Activated effector memory CD4-positive, alpha-beta T cell treated with Interleukin-2 at 50 U/mL for 16 hours (primary cell): ENCODE measurements around the gene SLC49A3.
A peak's percentile ranks its signal among the peaks of the same experiment; 100 is the strongest.
"Not testable (repeated sequence)": the region's sequence is repeated elsewhere in the genome, so short reads cannot be mapped to it uniquely, and the experiment has no call there.

Experiments used
- DNase-seq: peaks from one replicate; pipeline ENCODE4 v3.0.0-alpha.2; 2020

Gene SLC49A3

DNA sequence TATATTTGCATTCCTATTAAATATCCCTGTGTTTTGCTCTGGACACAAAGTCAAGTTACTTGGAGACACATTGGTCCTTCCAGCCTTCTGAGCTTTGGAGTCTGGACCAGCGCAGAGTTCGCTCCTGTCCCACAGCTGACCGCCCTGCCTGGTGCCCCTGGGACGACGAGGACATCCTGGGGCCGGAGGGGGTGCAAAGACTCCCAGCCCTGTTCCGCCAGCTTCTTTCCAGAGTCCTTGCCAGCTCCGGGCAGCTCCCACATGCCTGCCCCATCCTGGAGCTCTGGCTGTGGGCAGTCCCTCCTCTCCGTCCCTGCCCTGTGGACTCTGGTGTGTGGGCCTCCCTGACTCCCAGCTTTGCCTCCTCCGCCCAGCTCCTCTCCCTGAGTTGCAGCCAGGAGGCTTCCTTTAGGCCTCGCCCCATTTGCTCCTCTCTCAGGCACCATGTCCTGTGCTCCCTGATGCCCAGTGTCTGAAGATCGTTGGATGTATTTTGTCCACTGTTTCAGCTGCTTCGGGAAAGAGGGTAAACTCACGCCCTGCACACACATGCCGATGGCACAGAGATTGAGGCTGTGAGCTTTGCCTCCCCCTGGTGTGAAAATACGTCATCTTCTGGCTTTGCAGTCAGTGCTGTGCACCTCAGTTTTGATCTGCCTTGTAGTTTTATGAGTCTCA is 11.8 kb upstream of the SLC49A3 start:
- no peak for DNase-seq

DNA sequence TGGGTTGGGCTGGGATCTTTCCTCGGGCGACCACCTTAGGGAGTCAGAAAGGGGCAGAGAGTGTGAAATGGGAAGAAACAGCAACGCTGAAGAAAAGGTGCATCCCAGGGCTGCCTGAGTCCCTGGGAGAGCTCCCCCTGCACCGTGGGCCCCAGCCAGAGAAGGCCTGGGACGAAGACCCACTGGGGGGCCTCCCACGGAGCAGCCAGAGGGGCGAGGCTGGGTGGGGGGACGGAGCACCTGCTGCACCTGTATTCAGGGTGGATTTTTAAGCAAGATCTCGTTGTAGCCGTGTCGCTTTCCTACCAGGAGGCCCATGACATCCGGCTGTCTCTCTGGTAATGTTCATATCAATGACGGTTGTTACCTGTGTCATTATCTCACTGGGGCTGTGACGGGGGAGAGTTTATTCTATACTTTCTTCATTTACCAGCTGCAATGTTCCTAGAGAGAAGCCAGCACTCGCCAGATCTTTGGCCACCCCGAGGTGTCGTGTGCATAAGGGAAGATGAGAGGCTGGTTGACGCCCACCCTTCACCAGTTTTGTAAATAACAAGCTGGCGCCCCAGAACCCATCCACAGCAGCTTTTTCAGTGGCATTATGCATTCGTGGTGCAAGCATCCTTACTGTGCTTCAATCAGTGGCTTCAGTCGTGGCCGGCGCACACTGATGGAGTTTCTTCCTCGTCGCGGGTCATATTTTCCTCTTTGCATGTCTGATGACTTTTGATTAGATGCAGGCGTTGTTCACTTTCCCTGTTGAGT is 11.0 kb upstream of the SLC49A3 start:
- no peak for DNase-seq

DNA sequence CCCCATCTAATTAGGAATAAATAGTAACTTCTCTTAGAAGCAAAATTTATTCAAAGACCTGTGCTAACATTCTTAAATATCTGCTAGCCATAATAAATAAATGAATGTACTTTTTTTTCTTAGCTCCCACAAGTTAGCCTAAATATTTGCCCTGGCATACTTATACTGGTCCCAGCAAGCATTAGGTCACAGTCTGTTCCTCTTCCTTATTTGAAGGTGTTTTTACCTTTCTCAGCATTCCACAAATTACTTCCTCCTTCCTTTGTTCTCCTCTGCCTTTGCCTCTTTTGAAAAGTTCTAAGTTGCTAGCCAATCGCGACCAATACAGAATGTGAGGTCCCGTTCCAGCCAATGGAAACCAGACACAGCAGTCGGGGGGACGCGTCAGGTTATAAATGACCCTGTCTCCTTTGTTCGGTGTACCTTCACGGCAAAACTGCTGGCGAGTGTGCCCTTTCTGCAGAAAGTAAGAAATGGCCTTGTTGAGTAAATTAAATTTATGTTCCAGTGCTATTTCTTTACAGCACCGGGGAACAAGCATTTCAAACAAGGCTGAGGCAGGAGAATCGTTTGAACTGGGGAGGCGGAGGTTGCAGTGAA is 5.5 kb upstream of the SLC49A3 start:
- DNase-seq: not testable (repeated sequence)

DNA sequence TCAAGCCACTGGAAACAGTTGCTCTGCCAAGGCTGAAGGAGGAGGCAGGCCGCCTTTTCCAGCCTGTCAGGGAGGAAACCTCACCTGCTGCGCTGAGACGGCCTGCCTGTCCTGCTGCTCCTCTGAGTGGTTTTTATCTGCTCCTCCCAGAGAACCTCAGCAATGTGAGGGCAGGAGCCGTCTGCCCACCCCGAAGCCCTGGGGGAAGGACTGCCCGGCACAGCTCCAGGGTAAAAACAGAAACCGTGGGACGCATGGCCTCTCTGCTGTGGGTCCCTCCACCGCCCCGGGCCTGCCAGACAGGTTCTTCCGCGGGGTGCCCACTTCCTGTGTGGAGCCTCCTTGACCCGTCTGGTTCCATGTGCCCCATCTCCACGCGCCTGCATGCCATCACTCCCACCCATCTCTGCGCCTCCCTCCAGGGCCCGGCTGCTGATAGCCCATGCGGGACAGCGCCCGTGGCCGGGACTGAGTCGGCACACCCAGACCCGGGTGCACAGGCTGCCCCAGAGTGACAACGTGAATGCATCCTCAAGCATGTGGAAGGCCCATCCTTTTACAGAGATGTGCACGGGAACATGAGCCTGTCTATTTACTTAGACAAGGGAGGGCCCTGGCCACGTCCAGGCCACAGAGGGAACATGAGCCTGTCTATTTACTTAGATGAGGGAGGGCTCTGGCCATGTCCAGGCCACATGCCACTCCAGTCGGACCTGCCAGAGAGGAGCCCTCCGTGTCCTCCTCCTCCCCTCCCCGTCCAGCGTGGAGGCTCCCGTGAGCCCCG is 4.0 kb upstream of the SLC49A3 start:
- DNase-seq: no peak

DNA sequence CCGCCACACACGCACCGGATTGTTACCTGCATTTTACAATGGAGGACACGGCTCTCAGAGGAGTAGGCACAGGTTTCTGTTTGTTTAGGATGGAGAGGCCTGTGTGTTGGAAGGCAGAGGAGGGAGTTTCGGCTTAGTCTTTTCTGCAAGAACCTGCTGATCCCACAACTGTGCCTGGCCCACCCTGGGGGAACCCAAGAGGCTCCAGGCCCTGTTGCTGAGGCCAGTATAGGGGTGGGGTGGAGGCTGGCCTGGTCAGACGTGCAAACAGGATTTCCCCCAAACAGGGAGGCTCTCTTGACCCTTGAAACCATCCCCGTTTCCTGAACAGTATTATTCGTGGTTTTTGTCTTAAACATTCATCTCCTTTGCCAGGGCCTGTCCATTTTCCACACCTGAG is 772 bp upstream of the SLC49A3 start:
- DNase-seq: no peak

DNA sequence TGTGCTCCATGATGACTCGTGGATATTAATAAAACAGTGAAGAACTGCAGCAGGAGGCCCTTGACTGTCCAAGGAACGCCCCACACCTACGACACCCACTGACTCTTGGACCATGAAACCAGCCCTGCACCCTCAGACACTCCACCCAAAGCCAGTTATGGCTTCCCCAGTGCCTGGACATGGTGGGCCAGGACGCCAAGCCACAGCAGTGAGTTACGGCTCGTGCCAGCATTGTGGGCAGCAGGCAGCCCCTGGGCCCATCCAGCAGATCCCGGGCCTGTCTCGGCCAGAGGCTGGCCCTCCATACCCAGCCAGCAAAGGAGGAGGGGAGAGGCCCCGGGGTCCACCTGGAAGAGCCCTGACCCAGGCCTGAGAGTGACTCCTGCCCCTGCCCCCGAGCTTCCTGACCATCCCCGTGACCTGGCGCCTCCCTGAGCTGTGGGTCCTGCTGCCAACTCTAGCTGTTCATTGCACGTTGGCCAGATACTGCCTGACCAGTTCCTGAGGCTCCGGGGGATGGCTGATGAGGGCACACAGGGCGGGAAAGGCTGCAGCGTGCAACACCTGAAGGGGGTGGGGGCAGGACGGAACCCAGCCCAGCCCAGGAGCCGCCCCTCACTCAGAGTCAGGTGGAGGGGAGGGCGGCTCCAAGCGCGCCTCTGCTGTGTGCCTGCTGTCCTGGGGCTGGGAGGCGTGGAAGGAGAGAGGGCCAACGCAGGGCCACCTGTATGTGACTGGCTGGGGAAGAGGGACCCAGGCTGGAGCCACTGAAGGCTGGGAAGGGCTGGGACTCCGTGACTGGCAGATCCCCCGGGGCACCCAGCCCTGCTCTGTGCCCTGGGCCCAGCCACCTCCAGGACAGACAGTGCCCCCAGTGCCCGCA is 739 bp downstream of the SLC49A3 start:
- no peak for DNase-seq

DNA sequence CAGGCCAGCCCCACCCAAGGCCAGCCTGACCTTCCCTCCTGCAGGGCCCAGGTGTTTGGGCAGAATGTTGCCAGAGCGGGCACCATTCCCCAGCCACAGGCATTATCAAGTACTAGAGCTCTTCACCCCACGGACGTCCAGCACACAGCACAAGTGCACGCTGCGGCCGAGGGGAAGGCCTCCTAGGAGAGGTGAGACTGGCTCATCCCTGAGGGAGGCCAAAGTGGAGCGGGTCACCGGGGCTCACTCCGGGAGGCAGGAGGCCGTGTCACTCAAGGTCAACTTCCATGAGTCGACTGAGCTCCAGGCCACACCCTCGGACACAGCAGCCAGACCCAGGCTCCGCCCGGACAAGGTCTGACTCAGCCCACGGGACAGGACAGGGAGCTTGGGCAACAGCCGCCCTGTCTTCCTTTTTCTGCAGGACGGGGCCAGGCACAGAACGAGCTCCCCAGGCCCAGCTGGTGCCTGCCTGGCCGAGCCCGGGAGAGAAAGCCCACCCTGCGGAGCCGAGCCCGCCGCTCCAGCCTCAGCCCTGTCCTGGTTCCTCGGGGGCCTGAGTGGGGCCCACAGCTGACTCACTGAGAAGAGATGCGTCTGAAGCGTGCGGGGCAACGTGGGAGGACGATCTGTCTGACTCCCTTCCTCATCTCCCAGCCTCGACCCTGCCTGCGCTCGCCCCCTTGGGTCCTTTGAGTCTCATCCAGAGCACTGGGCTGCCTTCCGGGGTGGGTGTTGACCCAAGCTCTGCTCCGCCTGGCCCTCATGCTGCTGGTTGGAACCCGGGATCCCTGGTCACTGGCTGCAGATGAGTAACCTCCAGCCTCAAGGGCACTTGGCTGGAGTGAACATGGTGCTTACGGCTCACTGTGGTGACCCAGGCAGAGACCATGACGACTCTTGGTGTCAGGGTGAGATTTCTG is 1.6 kb downstream of the SLC49A3 start:
- no peak for DNase-seq

DNA sequence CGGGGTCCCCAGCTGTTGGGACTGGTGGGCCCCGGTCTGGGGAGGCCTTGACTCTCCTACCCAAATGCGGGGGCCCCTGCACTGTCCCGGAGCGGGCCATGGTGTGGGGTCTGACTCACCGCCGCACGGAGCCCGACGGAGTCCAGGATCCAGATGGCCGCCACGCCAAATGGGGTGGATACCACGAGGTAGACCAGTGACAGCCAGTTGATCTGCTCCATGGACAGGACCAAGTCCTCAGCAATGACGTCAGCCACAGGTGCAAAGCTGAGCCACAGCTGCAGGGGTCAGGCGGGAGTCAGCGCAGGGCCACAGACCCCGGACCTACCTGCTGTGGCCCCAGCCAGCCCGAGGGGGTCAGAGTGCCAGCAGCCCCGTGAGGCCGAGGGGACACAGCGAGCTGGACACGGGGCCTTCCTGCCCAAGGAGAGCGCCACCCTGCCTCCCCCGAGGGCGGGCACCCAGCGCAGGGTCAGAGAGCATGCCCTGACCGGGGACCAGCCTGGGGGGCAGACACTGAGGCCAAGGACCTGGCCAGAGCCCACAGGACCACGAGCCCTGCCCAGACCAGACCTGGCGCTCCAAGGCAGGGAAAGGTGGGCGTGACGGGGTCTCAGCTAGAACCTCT is 2.4 kb downstream of the SLC49A3 start:
- no peak for DNase-seq

DNA sequence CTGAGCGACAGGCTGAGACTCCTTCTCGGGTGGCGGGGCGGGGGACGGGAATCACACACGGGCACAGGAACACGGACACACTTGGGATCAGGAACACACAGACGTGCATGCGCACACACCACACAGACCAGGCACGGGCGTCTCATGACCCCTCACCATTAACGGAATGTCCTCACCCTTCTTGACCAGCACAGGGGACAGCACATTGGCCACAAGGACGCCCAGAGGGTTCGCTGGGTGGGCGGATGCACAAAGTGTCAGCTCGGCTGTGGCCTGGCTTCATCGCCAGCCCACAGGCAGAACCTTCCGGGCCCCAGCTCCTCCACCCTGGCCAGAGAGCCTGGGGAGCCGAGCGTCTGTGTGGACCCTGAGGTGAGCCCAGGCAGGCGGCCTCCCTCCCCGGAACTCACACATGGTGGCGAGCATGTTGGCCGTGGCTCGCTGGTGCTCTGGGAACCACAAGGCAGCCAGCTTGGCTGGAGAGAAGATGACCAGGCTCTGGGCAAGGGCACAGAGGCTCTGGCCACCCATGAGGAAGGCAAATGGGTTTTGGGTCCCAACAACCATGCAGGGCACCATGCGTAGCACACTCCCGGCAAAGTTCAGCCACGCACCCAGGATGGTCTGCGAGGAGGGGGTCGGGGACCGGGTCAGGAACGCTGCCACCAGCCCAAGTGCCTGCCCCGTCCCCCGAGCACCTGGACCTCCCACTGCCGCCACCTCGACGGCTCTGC is 3.1 kb downstream of the SLC49A3 start:
- no peak for DNase-seq

DNA sequence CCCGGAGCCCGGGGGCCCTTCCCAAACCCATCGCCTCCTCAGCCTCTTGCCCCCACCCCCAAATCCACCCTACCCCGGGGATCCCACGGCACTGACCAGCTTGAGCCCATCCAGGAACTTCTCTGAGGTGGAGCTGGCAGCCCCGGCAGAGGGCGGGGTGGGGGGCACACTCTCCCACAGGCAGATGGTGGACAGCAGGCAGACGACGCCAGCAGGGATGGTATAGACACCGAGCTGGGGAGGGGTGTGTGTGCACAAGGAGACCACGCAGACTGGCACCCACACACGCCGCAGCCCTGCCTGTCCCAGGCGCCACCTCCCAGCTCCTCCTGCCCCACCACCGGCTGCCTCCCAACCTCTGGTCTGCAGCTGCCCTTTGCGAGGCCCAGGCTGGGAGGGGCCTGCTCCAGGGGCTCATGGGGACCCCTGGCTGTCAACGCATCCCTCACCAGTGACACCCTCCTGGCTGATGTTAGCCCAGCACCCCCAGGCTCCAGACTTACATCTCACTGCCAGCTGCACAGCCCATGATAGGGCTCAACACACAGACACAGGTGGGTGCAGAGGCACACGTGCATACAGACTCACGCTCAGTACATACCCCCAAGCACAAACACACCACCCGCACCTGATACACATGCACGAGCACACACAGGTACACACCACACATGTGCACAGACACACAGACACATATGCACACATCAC is 4.2 kb downstream of the SLC49A3 start:
- no peak for DNase-seq

DNA sequence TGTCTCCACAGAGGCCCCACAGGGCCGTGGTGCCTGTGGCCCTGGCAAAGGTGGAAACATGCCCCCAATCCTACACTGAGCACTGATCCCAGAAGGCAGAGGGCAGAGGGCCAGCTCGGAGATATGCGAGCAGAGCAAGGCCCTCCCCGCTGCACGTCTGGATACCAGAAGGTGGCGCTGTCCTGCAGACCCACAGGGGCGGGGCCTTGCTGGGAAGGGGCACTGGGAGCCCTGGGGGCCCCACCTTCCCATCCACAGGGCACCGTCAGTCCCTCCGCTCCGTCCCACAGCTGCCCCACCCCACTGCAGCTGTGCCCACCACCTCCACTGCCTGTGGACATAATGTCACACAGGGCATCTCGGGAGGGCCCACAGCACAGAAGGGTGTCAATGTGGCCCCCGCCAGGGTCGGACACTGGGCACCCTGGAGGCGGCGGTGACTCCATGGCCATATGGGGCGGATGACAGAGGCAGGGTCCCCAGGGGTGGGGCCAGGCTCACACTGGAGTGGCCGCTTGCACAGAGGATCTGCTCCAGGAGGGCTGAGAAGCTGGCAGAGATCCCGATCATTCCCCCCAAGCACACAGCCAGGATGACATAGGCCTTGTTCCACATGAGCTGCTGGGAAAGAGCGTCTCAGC is 4.8 kb downstream of the SLC49A3 start:
- DNase-seq: no peak

DNA sequence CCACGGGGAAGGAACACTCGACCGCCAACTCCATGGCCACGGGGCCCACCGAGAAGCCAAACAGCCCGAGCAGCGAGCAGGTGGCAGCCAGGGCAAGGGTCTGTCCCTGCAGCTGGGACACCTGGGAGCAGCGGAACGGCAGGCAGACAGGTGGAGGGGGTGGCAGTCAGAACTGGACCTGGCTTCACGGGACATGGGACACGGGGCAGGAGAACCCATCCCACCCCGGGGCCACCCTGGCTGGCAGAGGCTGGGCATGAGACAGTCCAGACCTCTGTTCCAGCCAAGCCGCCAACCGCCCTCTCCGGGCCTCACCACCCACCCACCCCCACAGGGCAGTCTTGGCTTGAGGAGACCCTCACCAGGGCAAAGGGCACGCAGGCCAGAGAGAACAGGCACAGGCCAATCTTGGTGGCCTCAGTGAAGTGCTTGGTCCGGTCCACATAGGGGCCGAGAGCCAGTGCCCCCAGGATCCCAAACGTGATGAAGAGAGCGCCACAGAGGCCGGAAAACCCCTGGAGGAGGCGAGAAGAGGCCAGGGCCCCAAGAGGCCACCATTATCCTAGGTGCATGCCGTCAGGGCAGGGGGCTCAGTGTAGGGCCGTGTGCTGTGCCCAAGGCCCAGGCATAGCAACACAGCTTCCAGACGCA is 5.6 kb downstream of the SLC49A3 start:
- no peak for DNase-seq

DNA sequence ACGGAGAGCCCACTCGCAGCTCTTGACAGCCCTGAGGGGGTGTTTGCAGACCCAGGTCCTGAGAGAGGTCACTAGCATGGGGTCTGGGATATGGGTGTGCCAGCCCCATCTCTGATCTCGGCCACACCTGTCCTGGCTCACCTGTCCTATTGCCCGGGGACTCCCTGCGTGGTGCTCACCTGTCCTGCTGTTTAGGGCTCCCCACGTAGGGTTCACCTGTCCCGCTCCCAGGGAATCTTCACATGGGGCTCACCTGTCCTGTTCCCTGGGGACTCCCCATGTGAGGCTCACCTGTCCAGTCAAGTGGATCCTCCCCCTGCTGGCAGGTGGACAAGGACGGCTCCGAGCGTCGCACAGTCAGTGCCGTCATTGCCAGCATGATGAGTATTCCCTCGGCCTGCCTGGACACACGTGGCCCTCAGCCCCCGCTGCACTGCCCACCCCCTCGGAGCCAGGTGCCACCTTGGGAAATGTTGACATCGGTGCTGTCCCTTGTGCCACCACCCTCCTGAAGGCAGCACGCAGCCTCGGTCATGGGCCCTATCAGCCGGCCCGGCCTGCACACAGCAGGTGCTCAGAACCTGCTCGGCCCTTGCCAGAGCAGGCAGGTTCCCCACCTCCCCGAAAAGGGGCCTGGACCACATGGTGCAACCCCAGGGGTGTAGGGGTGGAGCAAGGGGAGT is 6.3 kb downstream of the SLC49A3 start:
- no peak for DNase-seq

DNA sequence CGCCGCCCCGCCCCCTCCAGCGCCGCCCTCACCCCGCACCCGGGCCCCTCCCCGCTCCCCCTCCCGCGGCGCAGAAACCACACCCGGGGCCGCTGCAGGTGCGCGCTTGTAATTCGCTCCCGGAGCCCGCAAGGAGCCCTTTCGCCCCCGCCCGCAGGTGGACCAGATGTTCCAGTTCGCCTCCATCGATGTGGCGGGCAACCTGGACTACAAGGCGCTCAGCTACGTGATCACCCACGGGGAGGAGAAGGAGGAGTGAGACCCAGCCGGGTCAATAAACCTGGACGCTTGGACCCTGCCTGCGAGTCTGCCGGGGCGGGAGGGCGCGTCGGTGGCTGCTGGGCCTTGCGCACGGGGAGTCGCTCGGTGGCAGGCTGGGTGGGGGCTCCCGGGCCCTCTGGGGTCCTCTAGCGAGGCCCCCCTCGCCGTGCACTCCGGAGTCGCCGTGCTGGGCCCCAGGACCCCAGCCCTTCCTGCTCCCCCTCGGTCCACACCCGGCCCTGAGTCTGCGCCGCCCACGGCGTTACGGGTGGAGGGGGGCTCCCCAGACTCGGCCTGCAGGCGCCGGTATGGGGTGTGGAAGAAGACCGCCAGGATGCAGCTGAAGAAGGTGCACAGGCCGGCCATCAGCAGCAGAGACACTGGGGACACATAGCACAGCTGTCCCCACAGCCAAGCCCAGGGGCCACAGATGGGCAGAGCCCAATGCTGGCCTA is 7.1 kb downstream of the SLC49A3 start:
- no peak for DNase-seq

DNA sequence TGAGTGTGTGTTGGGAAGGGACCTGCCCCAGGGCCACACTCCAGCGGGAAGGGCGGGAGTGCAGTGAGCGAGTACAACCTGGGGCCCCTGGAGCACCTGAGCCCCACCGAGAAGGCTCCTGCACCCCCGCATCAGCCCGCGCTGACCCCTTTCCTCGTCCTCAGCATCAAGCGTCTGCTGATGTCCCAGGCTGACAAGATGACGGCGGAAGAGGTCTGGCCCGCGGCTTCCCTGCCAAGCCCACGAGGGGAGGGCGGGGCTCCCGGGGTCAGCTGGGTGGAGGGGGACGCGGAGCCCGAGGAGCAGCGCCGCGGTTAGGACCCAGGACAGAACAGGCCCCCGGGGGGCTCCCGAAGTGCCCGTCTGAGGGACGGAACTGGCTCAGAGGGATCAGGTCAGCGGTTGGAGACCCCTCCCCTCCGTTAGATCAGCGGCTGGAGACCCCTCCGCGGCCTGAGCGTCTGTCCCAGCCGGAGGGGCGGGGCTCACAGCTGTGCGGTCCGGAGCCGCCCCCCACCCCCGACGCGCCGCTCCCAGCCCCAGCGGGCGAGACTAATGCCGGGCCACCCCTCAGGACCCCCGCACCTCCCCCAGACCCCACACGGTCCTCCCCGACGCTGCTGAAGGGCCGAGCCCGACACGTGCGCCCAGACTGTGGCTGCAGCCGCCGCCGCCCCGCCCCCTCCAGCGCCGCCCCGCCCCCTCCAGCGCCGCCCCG is 7.9 kb downstream of the SLC49A3 start:
- peak; percentile 44 for DNase-seq

DNA sequence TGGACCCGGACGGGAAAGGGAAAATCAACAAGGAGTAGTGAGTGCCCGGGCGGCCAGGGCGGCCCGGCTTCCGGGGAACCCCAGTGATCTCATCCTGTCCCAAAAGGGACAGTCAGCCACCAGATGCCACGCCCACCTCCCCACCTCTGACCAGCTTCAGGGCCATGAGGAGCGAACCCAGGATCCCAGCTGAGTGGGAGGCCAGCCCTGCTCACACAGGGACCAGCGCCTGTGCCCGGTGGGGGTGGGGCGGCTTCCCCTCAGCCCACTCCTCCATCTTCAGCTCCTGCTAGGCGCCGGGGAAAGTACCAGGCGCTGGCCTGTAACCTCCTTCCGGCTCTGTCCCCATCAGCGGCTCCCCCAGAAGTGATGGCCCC is 8.4 kb downstream of the SLC49A3 start:
- DNase-seq: no peak
